Ovary (tissue), 9 donors: ENCODE data around the gene CDC25A. TPM values are rescaled to one million over a fixed set of nuclear protein-coding genes. Genes with fewer than 3 reads are reported as not detected.

ENCODE experiments used
- DNase-seq, 5 donors: peaks; one replicate each; pipeline ENCODE4 v3.0.0-alpha.2; 2019 to 2020
- H3K27ac ChIP-seq, 2 donors: fragments of 200-600 bp; one replicate each; pipeline versions ENCODE4 v1.5.1 to v1.8.0; 2019 to 2022
- H3K27me3 ChIP-seq: fragments of 200-600 bp; one replicate; pipeline ENCODE4 v1.8.0; 2022
- H3K36me3 ChIP-seq: fragments of 200-600 bp; sonication (generic); one replicate; pipeline ENCODE4 v1.5.1; 2019
- H3K4me1 ChIP-seq: one replicate; pipeline ENCODE4 v1.8.1; 2013; ENCODE audit warnings: mild to moderate bottlenecking, moderate library complexity; ENCODE audit not compliant: insufficient read depth
- H3K4me3 ChIP-seq: fragments of 200-600 bp; sonication (generic); one replicate; pipeline ENCODE4 v1.5.1; 2017
- H3K9me3 ChIP-seq, 2 donors: fragments of 200-600 bp in 1 of 2; sonication (generic) in 1 of 2; one replicate each; pipeline versions ENCODE4 v1.5.1 to v1.8.1; 2013 to 2019; ENCODE audit warnings: mild to moderate bottlenecking in 1 of 2, moderate library complexity in 1 of 2
- CTCF ChIP-seq, 3 donors: fragments of 450-650 bp in 2 of 3; fragments of 200-600 bp in 1 of 3; IDR thresholded peaks; one replicate each; pipeline versions ENCODE4 v1.5.1 to v1.8.0; 2016 to 2022; ENCODE audit warnings: antibody characterized with exemption in 3 of 3, mild to moderate bottlenecking in 1 of 3
- EP300 ChIP-seq: sonication (generic); formaldehyde crosslinking; IDR thresholded peaks from one replicate; pipeline ENCODE4 v1.6.1; 2017; ENCODE audit warnings: antibody characterized with exemption
- POLR2A ChIP-seq: fragments of 450-650 bp; IDR thresholded peaks from one replicate; pipeline ENCODE4 v1.6.1; 2017; ENCODE audit warnings: antibody characterized with exemption, mild to moderate bottlenecking, moderate library complexity
- WGBS, 3 donors: extraction: QIAGEN DNeasy Blood & Tissue Kit in 1 of 3; methylation state at CpG; one replicate each; pipeline versions ENCODE4 v1.1.5 to v1.1.7; 2013 to 2017; 5-methylcytosine and 5-hydroxymethylcytosine counted together
- intact Hi-C, 4 donors: fragments of 100-400 bp; cut with DNase I; formaldehyde crosslinking; loops; one replicate each; pipeline versions ENCODE4 v1.11.0 to v1.15.1; 2022 to 2023
- polyA plus RNA-seq, 2 donors: library from polyadenylated mRNA; stranded (reverse); fragments of 200-250 nt in 1 of 2; fragments of 350-450 nt in 1 of 2; fragmentation: Illumina TruSeq in 1 of 2; extraction: RNeasy Lipid Tissue Mini Kit (QIAGEN cat#74804) in 1 of 2; gene quantifications; one replicate each; pipeline ENCODE4 v1.2.3, GENCODE V29; 2013 to 2014
- total RNA-seq, 7 donors: library from RNA; depleted of rRNA in 2 of 7; stranded (reverse); fragments of >200 nt in 2 of 7; fragmentation: NEBNext Ultra II Directional in 3 of 7; extraction: Animal tissue kit (Norgen Biotek cat#: 25700) in 3 of 7; gene quantifications; one replicate each; pipeline versions ENCODE4 v1.1.0 to v1.2.4, GENCODE V29; 2016 to 2023
- donor health status: DM: no; HTN: no; CAD: no; lungs with moderate emphysema.
- donor health status: DM: no; HTN: no; CAD: no.
- donor health status: Bipolar disorder and iron deficiency.
- donor health status: DM: yes; HTN: yes; CAD: no.
- donor health status: DM: no; HTN: no; CAD: no.
- donor health status: DM: yes; HTN: yes; CAD: no.

CDC25A gene
- total and polyA plus RNA-seq, 9 donors, result 1.1 to 4.4 (median 3.2) TPM

GRCh38 chr3:48125013-48125705 is 63.1 kb downstream of the CDC25A start:
- no peak for TF ChIP-seq POLR2A
- no peak for TF ChIP-seq EP300
- no peak for TF ChIP-seq CTCF (IDR thresholded peaks at IDR 0.05)
- H3K27ac ChIP-seq, result no peak overlapping the region
- H3K27me3 ChIP-seq, result no peaks in the 10 kb centered on the region
- no peaks in the 10 kb centered on the region for H3K36me3 ChIP-seq
- peaks cover 4% of the 10 kb centered on the region for H3K4me1 ChIP-seq
- H3K4me3 ChIP-seq, result no peak overlapping the region
- intact Hi-C loops, result loop anchor here in 1 of 4 donors (10.0 kb wide), 1 partner anchor 110 kb away; the partner anchor contains the start of gene MAP4
- peak; percentile 60 to 72 (median 61) for DNase-seq
- 15 to 22% (median 17%) methylated on average over 8 of the region's 8 CpGs for WGBS, 3 donors
- H3K9me3 ChIP-seq, result no peaks in the 10 kb centered on the region

- H3K36me3 ChIP-seq, result no peaks in the 10 kb centered on the region
- no peak overlapping the region for H3K4me3 ChIP-seq
- TF ChIP-seq POLR2A (no peak), EP300 (no peak), CTCF (IDR thresholded peaks at IDR 0.05) (no peak)
- no peaks in the 10 kb centered on the region for H3K9me3 ChIP-seq
- DNase-seq, result no peak
- H3K27ac ChIP-seq, result no peak overlapping the region
- intact Hi-C loops, result loop anchor here in 1 of 4 donors (10.0 kb wide), 1 partner anchor 109 kb away; the partner anchor contains the start of gene MAP4
- 94 to 95% (median 94%) methylated on average over 6 of the region's 6 CpGs for WGBS, 3 donors
- H3K27me3 ChIP-seq, result no peaks in the 10 kb centered on the region
- peaks cover 12% of the 10 kb centered on the region for H3K4me1 ChIP-seq
These were observed 64.9 kb downstream of the CDC25A start for GRCh38 chr3:48123346-48123745.

- TF ChIP-seq CTCF (IDR thresholded peaks at IDR 0.05) (no peak), EP300 (no peak), POLR2A (no peak)
- H3K27ac ChIP-seq, result no peak overlapping the region
- H3K36me3 ChIP-seq, result no peaks in the 10 kb centered on the region
- H3K27me3 ChIP-seq, result no peaks in the 10 kb centered on the region
- H3K4me1 ChIP-seq, result peaks cover 15% of the 10 kb centered on the region
- 82 to 93% (median 86%) methylated on average over 5 of the region's 5 CpGs for WGBS, 3 donors
- intact Hi-C loops, result loop anchor here in 1 of 4 donors (10.0 kb wide), 1 partner anchor 108 kb away; the partner anchor contains the start of gene MAP4
- no peak overlapping the region for H3K4me3 ChIP-seq
- no peak for DNase-seq
- no peaks in the 10 kb centered on the region for H3K9me3 ChIP-seq
These were observed 65.7 kb downstream of the CDC25A start for GRCh38 chr3:48122504-48122903.

- H3K27me3 ChIP-seq, result no peaks in the 10 kb centered on the region
- WGBS, 3 donors, result 93 to 100% (median 94%) methylated on average over 1 of the region's 1 CpG
- peak overlapping the region in 1 of 2 donors; percentile 27 for H3K27ac ChIP-seq
- DNase-seq, result no peak
- H3K36me3 ChIP-seq, result no peaks in the 10 kb centered on the region
- TF ChIP-seq EP300, result no peak
- no peak for TF ChIP-seq CTCF (IDR thresholded peaks at IDR 0.05)
- TF ChIP-seq POLR2A, result no peak
- intact Hi-C loops, result loop anchor here in 1 of 4 donors (10.0 kb wide), 1 partner anchor 105 kb away; the partner anchor contains the start of gene MAP4
- no peak overlapping the region for H3K4me3 ChIP-seq
- H3K9me3 ChIP-seq, result no peaks in the 10 kb centered on the region
- peaks cover 15% of the 10 kb centered on the region for H3K4me1 ChIP-seq
These were observed 68.0 kb downstream of the CDC25A start for GRCh38 chr3:48120223-48120622.
